ELR (cell line): ENCODE results near the gene UNC93B1.

Experiments used
- DNase-seq: peaks from one replicate; pipeline ENCODE4 v3.0.0-alpha.2; 2015; ENCODE audit warnings: low read depth

Gene UNC93B1

GRCh38 chr11:68040101-68040956, 36.4 kb upstream of the UNC93B1 start:
- DNase-seq = peak; percentile 82

DNA sequence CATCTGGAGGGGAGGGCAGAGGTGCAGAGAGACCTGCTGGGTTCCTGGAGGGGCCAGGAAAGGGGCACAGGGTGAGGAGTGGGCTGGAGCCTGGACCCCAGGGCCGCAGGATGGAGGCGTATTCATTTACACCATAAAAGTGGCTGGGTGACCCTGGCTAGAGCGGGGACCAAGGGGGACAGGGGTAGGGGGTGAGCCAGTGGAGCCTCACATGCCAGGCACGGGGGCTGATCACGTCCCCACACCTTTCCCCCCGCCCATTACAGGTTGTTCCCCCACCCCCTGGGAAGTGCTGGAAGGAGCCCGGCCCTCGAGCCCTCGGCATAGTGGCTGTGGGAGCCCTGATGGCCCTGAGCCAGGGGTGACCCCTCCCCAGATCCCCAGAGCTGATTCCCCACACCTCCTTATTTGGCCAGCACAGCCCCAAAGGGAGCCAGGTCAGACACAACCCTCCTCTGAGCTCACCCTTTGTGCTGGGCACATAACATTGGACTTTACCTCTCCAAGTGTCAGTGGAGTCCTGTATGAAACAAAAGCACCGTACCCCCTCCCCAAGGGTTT, 35.7 kb upstream of the UNC93B1 start:
- DNase-seq = peak; percentile 40

DNA sequence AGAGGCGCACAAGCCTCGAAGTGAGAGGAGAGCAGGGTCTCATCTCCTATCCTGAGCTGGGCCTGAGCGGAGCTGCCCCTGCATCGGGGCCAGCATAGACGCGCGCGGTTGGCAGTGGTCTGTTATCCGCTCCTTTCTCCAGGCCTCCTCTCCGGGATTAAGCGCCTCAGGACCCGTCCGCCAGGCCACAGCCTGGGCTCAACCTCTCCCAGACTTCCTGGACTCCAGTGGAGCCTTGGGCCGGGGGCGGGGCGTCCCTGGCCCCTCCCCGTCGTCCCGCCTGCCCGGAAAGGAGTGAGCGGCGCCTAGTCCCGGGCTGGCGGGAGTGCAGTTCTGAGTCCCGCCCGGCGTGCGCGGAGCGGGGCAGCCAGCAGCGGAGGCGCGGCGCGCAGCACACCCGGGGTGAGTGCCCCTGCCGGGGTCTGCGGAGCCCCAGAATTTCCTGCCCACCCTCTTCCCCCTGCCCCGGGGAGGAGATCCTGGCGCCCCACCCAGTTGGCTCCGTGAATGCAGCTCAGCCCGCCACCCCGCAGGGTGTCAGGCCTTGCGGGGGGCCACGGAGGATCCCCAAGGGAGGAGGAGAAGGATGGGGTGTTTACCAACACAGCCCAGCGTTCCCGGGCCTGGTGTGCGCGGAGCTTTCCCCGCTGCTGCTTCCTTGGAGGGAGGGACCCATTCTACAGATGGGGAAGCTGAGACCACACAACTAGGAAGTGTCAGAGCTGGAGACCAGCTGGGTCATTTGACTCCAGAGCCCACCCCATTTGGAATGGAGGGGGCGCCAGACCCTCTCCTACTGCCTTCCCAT, 35.0 kb upstream of the UNC93B1 start, which contains the start of gene TCIRG1:
Gene TCIRG1 (plus strand): TSS at position 308 of the 808 bp plus-strand sequence. CDS start 2,247 bp downstream, outside the sequence.
- DNase-seq = peak; percentile 88

DNA sequence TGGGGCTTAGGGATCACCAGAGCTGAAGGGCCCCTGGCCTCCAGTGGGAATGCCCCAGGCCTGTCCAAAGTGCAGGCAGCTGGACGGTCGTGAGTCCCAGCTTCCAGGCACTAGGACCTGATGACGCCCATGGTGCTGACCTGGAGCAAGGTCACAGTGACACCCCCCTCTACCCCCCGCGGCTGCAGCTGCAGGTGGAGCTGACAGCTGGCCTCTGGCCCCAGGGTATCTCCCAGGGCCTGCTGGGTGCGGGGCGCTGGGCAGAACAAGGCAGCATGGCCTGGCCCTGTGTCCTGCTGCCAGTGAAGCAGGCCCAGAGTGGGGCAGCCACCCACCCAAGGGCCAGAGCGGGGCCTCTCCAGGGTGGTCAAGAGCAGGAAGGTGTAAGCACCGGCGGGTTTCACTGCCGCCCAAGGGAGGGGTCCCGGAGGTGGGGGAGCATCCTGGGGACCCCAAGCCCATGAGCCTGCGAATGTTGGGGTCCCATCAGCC, 34.4 kb upstream of the UNC93B1 start:
- no peak for DNase-seq

DNA sequence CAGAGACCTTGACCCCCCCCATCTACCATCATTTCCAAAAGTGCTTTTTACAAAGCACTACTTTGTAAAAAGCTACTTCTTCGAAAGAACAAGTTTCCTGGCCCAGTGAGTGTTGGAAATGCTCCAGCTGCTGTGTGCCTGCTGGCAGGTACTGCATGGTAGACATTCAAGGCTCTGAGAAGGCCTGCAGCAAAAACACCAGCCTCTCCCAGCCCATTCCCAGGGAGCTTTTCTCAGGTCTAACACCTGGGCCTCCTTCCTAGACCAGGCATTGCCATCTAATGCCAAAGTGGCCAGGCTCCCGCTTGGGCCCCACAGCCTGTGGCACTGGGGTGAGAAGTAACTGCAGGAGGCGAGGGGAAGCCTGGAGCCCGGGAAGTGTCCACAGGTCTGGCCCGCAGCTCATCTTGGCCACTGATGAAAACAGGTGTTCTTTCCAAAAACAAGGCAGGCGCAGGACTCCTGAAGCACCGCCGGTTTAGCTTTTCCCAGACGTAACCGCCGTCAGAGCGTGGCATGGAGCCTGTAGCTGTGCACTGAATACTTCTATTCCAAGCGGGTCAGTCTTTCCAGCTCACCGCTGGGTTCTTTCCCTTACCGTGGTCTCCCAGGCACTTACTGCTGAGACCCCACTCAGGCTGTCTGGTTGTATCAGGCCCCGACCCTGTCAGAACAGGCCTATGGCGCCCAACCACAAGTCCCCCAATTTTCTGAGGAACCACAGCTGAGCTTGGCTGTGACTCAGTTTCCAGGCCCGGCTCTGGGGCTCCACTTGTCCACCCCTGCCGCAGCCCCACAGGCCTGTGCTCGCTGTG, 33.7 kb upstream of the UNC93B1 start:
- no peak for DNase-seq

DNA sequence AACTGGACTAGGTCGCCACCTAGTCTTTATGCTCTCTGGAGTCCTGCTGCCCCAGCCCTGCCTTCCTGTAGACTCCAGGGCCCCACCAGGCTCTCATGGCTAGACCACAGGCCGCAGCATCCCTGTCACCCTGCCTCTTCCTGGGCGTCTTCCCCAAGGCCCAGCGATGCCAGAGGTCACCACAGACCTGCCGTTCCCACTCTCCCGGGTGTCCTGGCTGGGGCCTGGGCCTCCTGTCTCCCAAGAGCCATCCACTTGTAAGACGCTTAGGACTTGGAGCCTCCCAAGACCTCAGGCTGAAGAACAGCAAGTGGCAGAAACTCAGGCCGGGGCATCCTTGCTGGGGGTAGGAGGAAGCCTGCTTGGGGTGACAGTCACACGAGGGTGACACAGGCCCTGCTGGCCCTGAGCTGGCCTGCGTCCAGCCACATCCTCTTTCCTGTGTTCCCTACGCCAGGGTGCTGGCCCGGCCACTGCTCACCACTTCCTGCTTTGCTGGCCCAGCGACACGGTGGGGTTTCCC, 32.9 kb upstream of the UNC93B1 start:
- no peak for DNase-seq

DNA sequence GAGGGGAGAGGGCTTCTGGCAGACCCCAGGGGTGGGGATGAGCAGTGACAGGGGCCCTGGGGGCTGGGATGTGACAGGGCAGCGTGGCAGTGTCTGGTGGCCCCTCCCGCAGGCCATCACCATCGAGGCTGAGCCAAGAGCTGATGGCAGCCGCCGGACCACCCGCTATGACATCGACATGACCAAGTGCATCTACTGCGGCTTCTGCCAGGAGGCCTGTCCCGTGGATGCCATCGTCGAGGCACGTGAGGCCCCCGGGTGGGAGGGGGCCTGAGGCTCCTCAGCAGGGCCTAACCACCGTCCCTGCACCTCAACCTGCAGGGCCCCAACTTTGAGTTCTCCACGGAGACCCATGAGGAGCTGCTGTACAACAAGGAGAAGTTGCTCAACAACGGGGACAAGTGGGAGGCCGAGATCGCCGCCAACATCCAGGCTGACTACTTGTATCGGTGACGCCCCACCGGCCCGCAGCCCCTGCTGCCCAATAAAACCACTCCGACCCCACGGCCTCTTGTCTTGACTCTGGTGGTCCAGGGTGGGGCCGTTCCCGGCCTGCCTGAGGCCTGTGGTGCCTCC, 32.3 kb upstream of the UNC93B1 start:
- DNase-seq = no peak

GRCh38 chr11:68035266-68035876, 31.5 kb upstream of the UNC93B1 start:
- no peak for DNase-seq

- no peak for DNase-seq
Observed at GRCh38 chr11:68033708-68034045, 29.8 kb upstream of the UNC93B1 start.

DNA sequence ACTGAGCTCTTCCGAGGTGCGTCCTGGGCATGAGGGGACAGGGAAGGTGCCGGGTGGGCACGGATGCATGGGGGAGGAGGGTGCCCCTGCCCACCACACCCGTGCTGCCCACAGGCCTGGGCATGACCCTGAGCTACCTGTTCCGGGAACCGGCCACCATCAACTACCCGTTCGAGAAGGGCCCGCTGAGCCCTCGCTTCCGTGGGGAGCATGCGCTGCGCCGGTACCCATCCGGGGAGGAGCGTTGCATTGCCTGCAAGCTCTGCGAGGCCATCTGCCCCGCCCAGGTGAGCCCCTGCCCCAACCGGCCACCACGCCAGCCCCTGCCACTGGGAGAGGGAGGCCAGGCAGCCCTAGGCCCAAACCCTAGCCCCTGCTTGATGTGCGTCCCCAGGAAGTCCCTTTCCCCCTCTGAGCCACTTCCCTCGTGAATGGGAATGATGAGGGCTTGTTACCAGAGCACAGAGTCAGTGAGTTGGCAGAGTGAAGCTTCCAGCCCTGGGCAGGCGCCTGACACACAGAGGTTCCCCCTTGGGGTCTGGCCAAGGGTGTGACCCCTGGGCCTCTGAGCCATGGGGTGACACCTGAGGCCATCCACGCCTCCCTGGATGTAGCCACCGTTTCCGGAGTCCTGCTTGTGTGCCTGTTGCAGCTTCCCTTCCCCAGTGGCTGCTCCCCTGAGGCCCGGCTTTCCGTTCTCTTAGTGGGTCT, 29.3 kb upstream of the UNC93B1 start:
- DNase-seq = no peak

GRCh38 chr11:68032003-68032402, 28.1 kb upstream of the UNC93B1 start:
- no peak for DNase-seq

GRCh38 chr11:68031144-68031464, 27.2 kb upstream of the UNC93B1 start:
- peak; percentile 40 for DNase-seq

DNA sequence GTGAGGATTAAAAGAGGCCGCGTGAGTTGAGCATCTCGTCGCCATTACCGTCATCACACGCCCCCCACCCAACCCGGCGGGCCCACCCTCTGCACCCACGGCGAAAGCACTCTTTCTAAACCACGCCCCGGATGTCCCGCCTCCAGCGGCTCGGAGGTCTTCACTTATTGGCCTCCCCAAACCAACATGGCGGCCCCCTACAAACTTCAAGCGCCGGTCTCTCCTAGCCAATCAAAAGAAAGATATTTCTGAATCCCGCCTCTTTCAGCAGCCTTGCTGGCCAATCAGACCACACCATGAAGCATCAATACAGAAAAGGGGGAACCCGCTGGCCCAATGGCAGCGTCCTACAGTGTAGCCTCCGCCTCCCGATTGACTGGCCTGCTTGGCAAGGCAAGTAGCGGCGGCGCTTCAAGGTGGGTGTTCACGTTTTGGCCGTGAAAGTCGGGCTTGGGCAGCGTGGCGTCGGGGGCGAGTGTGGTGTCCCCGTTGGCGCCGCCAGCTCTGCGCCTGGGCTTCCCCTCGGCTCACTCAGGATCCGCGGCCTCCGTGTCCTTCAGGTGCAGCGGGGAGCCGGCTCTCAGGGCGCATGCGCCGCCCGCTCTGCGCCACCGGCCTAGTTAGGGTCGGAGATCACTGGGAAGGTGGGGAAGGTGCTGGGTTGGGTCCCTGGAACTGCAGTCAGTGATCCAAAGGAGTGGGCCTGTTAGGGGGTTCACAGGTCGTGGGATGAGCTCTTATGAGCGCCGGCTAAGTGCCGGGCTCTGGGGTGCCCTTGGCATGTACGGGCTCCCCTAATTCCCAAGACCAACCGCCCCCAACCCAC, 26.6 kb upstream of the UNC93B1 start, which contains the start of gene NDUFS8:
Gene NDUFS8 (plus strand): TSS at position 364 of the 826 bp plus-strand sequence. CDS start 1,471 bp downstream, outside the sequence.
- DNase-seq = peak; percentile 99

GRCh38 chr11:68028802-68029545, 25.1 kb upstream of the UNC93B1 start:
- peak; percentile 65 for DNase-seq

GRCh38 chr11:68027667-68028066, 23.8 kb upstream of the UNC93B1 start:
- no peak for DNase-seq

- DNase-seq = no peak
Observed at GRCh38 chr11:68026391-68027105, 22.7 kb upstream of the UNC93B1 start.

- DNase-seq = no peak
Observed at GRCh38 chr11:68025047-68025446, 21.1 kb upstream of the UNC93B1 start.

GRCh38 chr11:68024508-68024907, 20.6 kb upstream of the UNC93B1 start:
- DNase-seq = no peak
